IMR-90 (cell line): ENCODE measurements around the gene HS6ST3. TPM values are rescaled to one million over a fixed set of nuclear protein-coding genes. Genes with fewer than 3 reads are reported as not detected.

Experiments used
- ATAC-seq: fragments of 200-7000 bp; cut with Tn5 transposase; 2 replicates; pipeline ENCODE4 v1.9.1; 2020; ENCODE audit warnings: low read depth, mild to moderate bottlenecking, moderate library complexity
- BruUV-seq: library from RNA; stranded (reverse); fragments of 400-500 nt; replicated peaks from 2 replicates; lab custom pipeline; 2021; lab: Mats Ljungman, UMichigan
- CTCF ChIA-PET: fragments of 300-600 bp; formaldehyde crosslinking; extraction: SDS; loops from one replicate; lab custom pipeline; 2021; ENCODE audit warnings: antibody characterized with exemption; lab: Yijun Ruan, JAX
- POLR2A ChIA-PET: fragments of 300-600 bp; sonication (Branson Sonifier 250); formaldehyde crosslinking; loops from one replicate; lab custom pipeline; 2022; ENCODE audit warnings: antibody characterized with exemption; ENCODE audit not compliant: unreplicated experiment; lab: Charles Lee
- DNase-seq: peaks from one replicate; pipeline ENCODE4 v3.0.0; 2013
- H2AFZ ChIP-seq: replicated peaks from 2 replicates; pipeline ENCODE3; 2013; ENCODE audit warnings: low read length, mild to moderate bottlenecking; ENCODE audit not compliant: poor library complexity
- H2AK5ac ChIP-seq: 2 replicates; pipeline ENCODE4 v1.6.1; 2013; ENCODE audit warnings: low read depth, low read length, inconsistent platforms
- H2AK9ac ChIP-seq: replicated peaks from 2 replicates; pipeline ENCODE3; 2013; ENCODE audit warnings: mild to moderate bottlenecking, low read depth, low read length, moderate library complexity; ENCODE audit not compliant: poor library complexity
- H2BK120ac ChIP-seq: 2 replicates; pipeline ENCODE4 v1.6.1; 2013; ENCODE audit warnings: low read depth, low read length, inconsistent platforms
- H2BK15ac ChIP-seq: 3 replicates; pipeline ENCODE4 v1.6.1; 2013; ENCODE audit warnings: low read depth, low read length, inconsistent platforms
- H2BK20ac ChIP-seq: 2 replicates; pipeline ENCODE4 v1.6.1; 2013; ENCODE audit warnings: low read depth, mild to moderate bottlenecking, inconsistent platforms, low read length, moderate library complexity
- H2BK5ac ChIP-seq: 2 replicates; pipeline ENCODE4 v1.6.1; 2013; ENCODE audit warnings: mild to moderate bottlenecking, low read depth, low read length, inconsistent platforms; ENCODE audit not compliant: poor library complexity, severe bottlenecking
- H3K14ac ChIP-seq: replicated peaks from 2 replicates; pipeline ENCODE4 v1.6.1; 2013; ENCODE audit warnings: low read depth, low read length, inconsistent platforms
- H3K18ac ChIP-seq: 2 replicates; pipeline ENCODE4 v1.6.1; 2013; ENCODE audit warnings: low read depth, low read length, control low read depth
- H3K23ac ChIP-seq: 2 replicates; pipeline ENCODE4 v1.6.1; 2013; ENCODE audit warnings: low read depth, low read length, inconsistent platforms
- H3K27ac ChIP-seq: 2 replicates; pipeline ENCODE4 v1.5.1; 2013; ENCODE audit warnings: mild to moderate bottlenecking, control low read depth, low read length; ENCODE audit not compliant: insufficient read depth
- H3K27me3 ChIP-seq: 2 replicates; pipeline ENCODE4 v1.6.1; 2013; ENCODE audit warnings: low read length; ENCODE audit not compliant: control insufficient read depth, insufficient read depth
- H3K36me3 ChIP-seq: 2 replicates; pipeline ENCODE4 v1.6.1; 2013; ENCODE audit warnings: low read length, mixed read lengths; ENCODE audit not compliant: control insufficient read depth, insufficient read depth
- H3K4ac ChIP-seq: 2 replicates; pipeline ENCODE4 v1.6.1; 2013; ENCODE audit warnings: low read depth, low read length, inconsistent platforms
- H3K4me1 ChIP-seq: 2 replicates; pipeline ENCODE4 v1.6.1; 2013; ENCODE audit warnings: low read length, mixed read lengths; ENCODE audit not compliant: control insufficient read depth, insufficient read depth
- H3K4me2 ChIP-seq: 2 replicates; pipeline ENCODE4 v1.6.1; 2013; ENCODE audit warnings: low read depth, mild to moderate bottlenecking, control low read depth, low read length, moderate library complexity
- H3K4me3 ChIP-seq: 2 replicates; pipeline ENCODE4 v1.5.1; 2013; ENCODE audit warnings: low read depth, mild to moderate bottlenecking, control low read depth, low read length, moderate library complexity; ENCODE audit not compliant: insufficient read depth
- H3K56ac ChIP-seq: 2 replicates; pipeline ENCODE4 v1.6.1; 2013; ENCODE audit warnings: low read length, inconsistent platforms; ENCODE audit not compliant: insufficient read depth; ENCODE audit errors: extremely low read depth
- H3K79me1 ChIP-seq, 2 experiments: 2 replicates each; pipeline ENCODE4 v1.6.1; 2013; ENCODE audit warnings: low read length in 2 of 2, inconsistent platforms in 1 of 2, low read depth in 1 of 2
- H3K9ac ChIP-seq: 2 replicates; pipeline ENCODE4 v1.6.1; 2013; ENCODE audit warnings: low read depth, low read length, control low read depth
- H3K9me1 ChIP-seq: 2 replicates; pipeline ENCODE4 v1.6.1; 2013; ENCODE audit warnings: low read length, inconsistent platforms; ENCODE audit not compliant: insufficient read depth
- H3K9me3 ChIP-seq: 2 replicates; pipeline ENCODE4 v1.6.1; 2013; ENCODE audit warnings: low read length; ENCODE audit not compliant: control insufficient read depth, insufficient read depth
- H4K20me1 ChIP-seq: 2 replicates; pipeline ENCODE4 v1.6.1; 2013; ENCODE audit warnings: low read length, inconsistent platforms; ENCODE audit not compliant: insufficient read depth
- H4K5ac ChIP-seq: 2 replicates; pipeline ENCODE4 v1.6.1; 2013; ENCODE audit warnings: mild to moderate bottlenecking, low read depth, low read length, control low read depth
- H4K8ac ChIP-seq, 2 experiments: 2 replicates each; pipeline ENCODE4 v1.6.1; 2013; ENCODE audit warnings: low read depth in 2 of 2, low read length in 2 of 2, control low read depth in 1 of 2, inconsistent platforms in 1 of 2
- H4K91ac ChIP-seq: 2 replicates; pipeline ENCODE4 v1.6.1; 2013; ENCODE audit warnings: low read depth, low read length, inconsistent platforms; ENCODE audit not compliant: insufficient read depth
- BHLHE40 ChIP-seq: fragments of 150-350 bp; IDR thresholded peaks from 2 replicates; pipeline ENCODE4 v1.6.1; 2016; ENCODE audit warnings: mild to moderate bottlenecking, low read depth, low read length
- CEBPB ChIP-seq: IDR thresholded peaks from 2 replicates; pipeline ENCODE4 v1.6.1; 2012; ENCODE audit warnings: low read depth, low read length, improper control_type of control experiment
- CHD1 ChIP-seq: IDR thresholded peaks from 2 replicates; pipeline ENCODE4 v1.6.1; 2012; ENCODE audit warnings: low read depth, low read length, improper control_type of control experiment
- ELK1 ChIP-seq: fragments of 150-350 bp; IDR thresholded peaks from 2 replicates; pipeline ENCODE4 v1.6.1; 2016; ENCODE audit warnings: low read depth, mild to moderate bottlenecking, low read length, moderate library complexity, borderline replicate concordance
- FOS ChIP-seq: fragments of 150-350 bp; IDR thresholded peaks from 2 replicates; pipeline ENCODE4 v1.6.1; 2016; ENCODE audit warnings: low read depth, low read length
- MAZ ChIP-seq: IDR thresholded peaks from 2 replicates; pipeline ENCODE4 v1.6.1; 2012; ENCODE audit warnings: low read depth, mild to moderate bottlenecking, low read length, improper control_type of control experiment, moderate library complexity, borderline replicate concordance
- NFE2L2 ChIP-seq: fragments of 150-350 bp; IDR thresholded peaks from 2 replicates; pipeline ENCODE4 v1.6.1; 2016; ENCODE audit warnings: low read depth, mild to moderate bottlenecking, low read length
- POLR2A ChIP-seq: IDR thresholded peaks from 2 replicates; pipeline ENCODE4 v1.6.1; 2012; ENCODE audit warnings: mild to moderate bottlenecking, low read depth, low read length
- RAD21 ChIP-seq: IDR thresholded peaks from 2 replicates; pipeline ENCODE4 v1.6.1; 2012; ENCODE audit warnings: low read length, improper control_type of control experiment
- RCOR1 ChIP-seq: IDR thresholded peaks from 2 replicates; pipeline ENCODE4 v1.6.1; 2012; ENCODE audit warnings: mild to moderate bottlenecking, low read length, improper control_type of control experiment; ENCODE audit not compliant: insufficient replicate concordance
- RFX5 ChIP-seq: IDR thresholded peaks from 2 replicates; pipeline ENCODE4 v1.8.0; 2012; ENCODE audit warnings: low read depth, mild to moderate bottlenecking, low read length, moderate library complexity
- SMC3 ChIP-seq: fragments of 150-350 bp; IDR thresholded peaks from 2 replicates; pipeline ENCODE4 v1.6.1; 2016; ENCODE audit warnings: low read depth, mild to moderate bottlenecking, antibody characterized with exemption, low read length, moderate library complexity
- USF2 ChIP-seq: fragments of 150-350 bp; IDR thresholded peaks from 2 replicates; pipeline ENCODE4 v1.6.1; 2017; ENCODE audit warnings: mild to moderate bottlenecking, antibody characterized with exemption, low read length, low read depth
- WGBS, 2 experiments: methylation state at CpG; one replicate each; pipeline versions ENCODE4 v1.1.5 to v1.1.7; 2013; ENCODE audit warnings: missing lambda C conversion rate in 2 of 2; ENCODE audit not compliant: insufficient read length in 1 of 2; ENCODE audit errors: extremely low coverage in 2 of 2; 5-methylcytosine and 5-hydroxymethylcytosine counted together
- dilution Hi-C: fragments of 300-500 bp; cut with HindIII; formaldehyde crosslinking; loops from one replicate; pipeline ENCODE4 v1.14.3; 2018; ENCODE audit warnings: low sequenced_read_pairs; ENCODE audit not compliant: unreplicated experiment
- in situ Hi-C: fragments of 300-500 bp; cut with MboI; formaldehyde crosslinking; loops from 3 replicates; pipeline ENCODE4 v1.14.3; 2019; ENCODE audit warnings: low sequenced_read_pairs, inconsistent platforms, mixed read lengths
- intact Hi-C: fragments of 100-400 bp; cut with micrococcal nuclease; formaldehyde crosslinking; loops from 2 replicates; pipeline ENCODE4 v1.10.0; 2022
- polyA plus RNA-seq, 3 experiments: library from polyadenylated mRNA; depleted of rRNA; stranded (reverse); fragments of >200 nt; gene quantifications; 2 replicates each; pipeline ENCODE4 v1.2.3, GENCODE V29; 2012; ENCODE audit warnings: low replicate concordance in 1 of 3
- total RNA-seq: library from RNA; depleted of rRNA; stranded (reverse); fragments of >200 nt; gene quantifications from 2 replicates; pipeline ENCODE4 v1.2.3, GENCODE V29; 2012

HS6ST3 gene
- total and polyA plus RNA-seq, 2 of the 4 experiments (the other 2 are of a cell fraction), result not detected

- H2BK15ac ChIP-seq, result no peak overlapping the region
- H2BK5ac ChIP-seq, result no peak overlapping the region
- no peak overlapping the region for H3K4ac ChIP-seq
- no peaks in the 10 kb centered on the region for H3K4me1 ChIP-seq
- H3K36me3 ChIP-seq, result no peaks in the 10 kb centered on the region
- no peak overlapping the region for H2AK9ac ChIP-seq
- H3K4me2 ChIP-seq, result no peak overlapping the region
- no peak overlapping the region for H2AFZ ChIP-seq
- no peak for ATAC-seq
- no peak overlapping the region for H3K27ac ChIP-seq
- H3K27me3 ChIP-seq, result no peaks in the 10 kb centered on the region
- H3K4me3 ChIP-seq, result no peak overlapping the region
- no TSS peak for BruUV-seq
- no peak for TF ChIP-seq SMC3
- no peak for TF ChIP-seq NFE2L2
- no peak for TF ChIP-seq CHD1
- no peak for TF ChIP-seq CEBPB
- TF ChIP-seq POLR2A, result no peak
- no peak for TF ChIP-seq MAZ
- TF ChIP-seq RFX5, result no peak
- TF ChIP-seq RAD21, result no peak
- TF ChIP-seq BHLHE40, result no peak
- no peak for TF ChIP-seq RCOR1
- TF ChIP-seq ELK1, result no peak
- TF ChIP-seq FOS, result no peak
- no peak for TF ChIP-seq USF2
- no peak overlapping the region for H4K5ac ChIP-seq
- H3K9me1 ChIP-seq, result no peaks in the 10 kb centered on the region
- no peak overlapping the region for H4K8ac ChIP-seq
- H3K18ac ChIP-seq, result no peak overlapping the region
- in situ Hi-C loops (no loop called here), dilution Hi-C loops (no loop called here), intact Hi-C loops (no loop called here)
- H2AK5ac ChIP-seq, result no peak overlapping the region
- no peaks in the 10 kb centered on the region for H3K79me1 ChIP-seq
- peaks cover 5% of the 10 kb centered on the region; the same call in 1 of the 2 replicates for H3K9me3 ChIP-seq
- ChIA-PET POLR2A (no interaction called here), CTCF (no interaction called here)
- no peak overlapping the region for H3K14ac ChIP-seq
- H4K91ac ChIP-seq, result no peak overlapping the region
- H3K23ac ChIP-seq, result no peak overlapping the region
- no peak overlapping the region for H2BK20ac ChIP-seq
- no peaks in the 10 kb centered on the region for H4K20me1 ChIP-seq
- WGBS, 2 experiments, result no CpG with 5 or more reads among the region's 2 CpGs
- H2BK120ac ChIP-seq, result no peak overlapping the region
- no peak for DNase-seq
- no peak overlapping the region for H3K9ac ChIP-seq
- no peak overlapping the region for H3K56ac ChIP-seq
Measured at GRCh38 chr13:96274046-96274445, 184.1 kb downstream of the HS6ST3 start.
